ENCODE measurements around the gene SLC9A1.

SLC9A1 gene

GRCh38 chr1:27060891-27061290, 94.0 kb downstream of the SLC9A1 start:
- DNase-seq: no peak

GRCh38 chr1:27058966-27059669, 95.8 kb downstream of the SLC9A1 start:
- no peak for DNase-seq

- DNase-seq: no peak
Measured at GRCh38 chr1:27057801-27058625, 96.9 kb downstream of the SLC9A1 start.

- DNase-seq: no peak
Measured at GRCh38 chr1:27057389-27057788, 97.5 kb downstream of the SLC9A1 start.

GRCh38 chr1:27053977-27054753, 100.8 kb downstream of the SLC9A1 start:
- no peak for DNase-seq

- no peak for DNase-seq
Measured at GRCh38 chr1:27052527-27052926, 102.4 kb downstream of the SLC9A1 start.

GRCh38 chr1:27049607-27050006, 105.3 kb downstream of the SLC9A1 start:
- DNase-seq: no peak

GRCh38 chr1:27049100-27049499, 105.8 kb downstream of the SLC9A1 start:
- DNase-seq: no peak

Measured in suppressor macrophage treated with lipopolysaccharide for 4 hours (primary cell).